Thymus (tissue), 11 donors: ENCODE results near the gene RRAS. TPM values are rescaled to one million over a fixed set of nuclear protein-coding genes. Genes with fewer than 3 reads are reported as not detected.
A peak's percentile ranks its signal among the peaks of the same experiment; 100 is the strongest.

Source experiments
- DNase-seq, 9 donors: peaks; one replicate each; pipeline ENCODE4 v3.0.0-alpha.2; 2013; ENCODE audit warnings: low spot score in 9 of 9, low read depth in 6 of 9, missing footprints in 1 of 9
- H3K27ac ChIP-seq, 2 donors: one replicate each; pipeline ENCODE4 v1.5.1; 2013; ENCODE audit warnings: control low read depth in 1 of 2, low read depth in 1 of 2, low read length in 1 of 2, mild to moderate bottlenecking in 1 of 2, moderate library complexity in 1 of 2
- H3K27me3 ChIP-seq, 2 donors: one replicate each; pipeline ENCODE4 v1.5.1; 2013; ENCODE audit warnings: low read length in 1 of 2; ENCODE audit not compliant: control insufficient read depth in 2 of 2, insufficient read depth in 1 of 2
- H3K36me3 ChIP-seq, 2 donors: one replicate each; pipeline ENCODE4 v1.5.1; 2013; ENCODE audit warnings: low read length in 1 of 2, mild to moderate bottlenecking in 1 of 2, moderate library complexity in 1 of 2; ENCODE audit not compliant: control insufficient read depth in 2 of 2, insufficient read depth in 2 of 2
- H3K4me1 ChIP-seq, 2 donors: one replicate each; pipeline ENCODE4 v1.5.1; 2013; ENCODE audit warnings: low read length in 2 of 2; ENCODE audit not compliant: control insufficient read depth in 2 of 2, insufficient read depth in 2 of 2
- H3K4me3 ChIP-seq, 2 donors: one replicate each; pipeline ENCODE4 v1.5.1; 2013; ENCODE audit warnings: low read length in 2 of 2, control low read depth in 1 of 2, mild to moderate bottlenecking in 1 of 2
- H3K9me3 ChIP-seq, 2 donors: one replicate each; pipeline ENCODE4 v1.5.1; 2013; ENCODE audit warnings: low read length in 1 of 2, mild to moderate bottlenecking in 1 of 2; ENCODE audit not compliant: control insufficient read depth in 2 of 2, insufficient read depth in 1 of 2
- WGBS: extraction: QIAGEN DNeasy Blood & Tissue Kit; methylation state at CpG from one replicate; pipeline ENCODE4 v1.1.7; 2013; 5-methylcytosine and 5-hydroxymethylcytosine counted together
- polyA plus RNA-seq: library from polyadenylated mRNA; stranded (reverse); fragments of 200-250 nt; gene quantifications from one replicate; pipeline ENCODE4 v1.2.3, GENCODE V29; 2013
- total RNA-seq: library from RNA; stranded (reverse); fragments of 120-200 nt; gene quantifications from one replicate; pipeline ENCODE4 v1.2.4, GENCODE V29; 2013
- donor health status: healthy.

RRAS gene
- total and polyA plus RNA-seq, 2 donors: 12.7 to 60.9 TPM

- H3K27ac ChIP-seq: peak overlapping the region; percentile 94 to 99
- H3K4me3 ChIP-seq: peak overlapping the region; percentile 81 to 94
- under 1% methylated on average over 58 of the region's 58 CpGs for WGBS
- H3K36me3 ChIP-seq: peaks cover 12 to 18% of the 10 kb centered on the region in 2 donors
- H3K9me3 ChIP-seq: peaks cover 0 to 6% of the 10 kb centered on the region in 2 donors
- H3K4me1 ChIP-seq: peaks cover 16 to 38% of the 10 kb centered on the region in 2 donors
- H3K27me3 ChIP-seq: no peaks in the 10 kb centered on the region
- peak; percentile 90 to 98 (median 96) for DNase-seq
Observed at GRCh38 chr19:49590071-49590970, 49.6 kb downstream of the RRAS start.

DNA sequence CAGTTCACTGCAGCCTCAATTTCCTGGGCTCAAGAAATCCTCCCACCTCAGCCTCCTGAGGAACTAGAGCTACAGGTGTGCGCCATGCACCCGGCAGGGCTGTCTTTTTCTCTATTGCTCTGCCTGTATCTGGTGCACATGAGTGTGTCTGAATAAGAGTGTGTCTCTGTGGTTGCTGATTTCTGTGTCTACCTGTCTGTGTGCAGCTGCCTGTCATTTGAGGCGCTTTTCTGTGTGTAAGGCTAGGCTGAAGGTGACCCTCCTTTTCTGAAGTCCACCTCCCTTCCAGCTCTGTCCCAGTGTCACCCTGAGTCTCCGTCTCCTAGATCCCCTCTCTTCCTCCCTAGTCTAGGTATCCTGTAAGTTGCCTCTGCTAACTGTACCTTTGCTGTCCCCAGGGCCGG is 50.4 kb downstream of the RRAS start:
- Histone ChIP-seq H3K4me3 (no peak overlapping the region), H3K27ac (peak overlapping the region; percentile 79 to 94), H3K36me3 (peaks cover 4 to 10% of the 10 kb centered on the region in 2 donors), H3K27me3 (no peaks in the 10 kb centered on the region), H3K9me3 (peaks cover 0 to 6% of the 10 kb centered on the region in 2 donors), H3K4me1 (peaks cover 16 to 38% of the 10 kb centered on the region in 2 donors)
- DNase-seq: peak in 1 of 9 donors; percentile 26
- WGBS: 65% methylated on average over 5 of the region's 5 CpGs

DNA sequence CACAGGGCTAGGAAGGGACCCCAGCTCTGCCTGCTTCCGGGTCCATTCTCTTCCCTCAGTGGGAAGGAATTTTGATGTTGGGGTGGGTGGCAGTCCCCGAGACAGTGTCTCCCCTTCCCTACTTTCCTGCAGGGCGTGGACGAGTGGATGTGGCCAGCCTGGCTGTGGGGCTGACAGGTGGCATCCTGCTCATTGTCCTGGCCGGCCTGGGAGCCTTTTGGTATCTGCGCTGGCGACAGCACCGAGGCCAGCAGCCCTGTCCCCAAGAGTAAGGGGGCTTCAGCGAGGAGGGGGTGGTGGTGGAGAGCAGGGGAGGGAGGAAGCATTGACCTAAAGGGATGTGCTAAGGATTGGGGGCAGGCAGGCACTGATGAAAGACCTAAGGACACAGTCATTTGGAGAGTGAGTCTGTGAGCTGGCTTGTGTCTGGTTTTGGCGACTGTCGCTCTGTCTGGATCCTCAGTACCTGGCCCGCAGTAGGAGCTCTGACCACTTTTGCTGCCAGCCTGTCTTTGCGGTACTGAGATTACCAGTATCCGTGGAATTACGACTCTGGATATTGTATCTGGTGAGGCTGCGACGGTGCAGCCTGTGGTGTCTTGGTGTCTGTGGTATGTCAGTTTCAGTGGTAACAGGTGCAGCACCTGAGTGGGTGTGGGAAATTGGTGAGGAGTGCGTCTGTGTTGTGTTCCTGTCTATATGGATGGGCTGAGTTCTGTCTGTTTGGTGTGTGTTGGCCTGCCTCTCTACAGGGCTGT is 51.4 kb downstream of the RRAS start:
- peaks cover 0 to 6% of the 10 kb centered on the region in 2 donors for H3K9me3 ChIP-seq
- H3K36me3 ChIP-seq: peaks cover 0 to under 1% of the 10 kb centered on the region in 2 donors
- no peaks in the 10 kb centered on the region for H3K27me3 ChIP-seq
- no peak overlapping the region for H3K4me3 ChIP-seq
- H3K27ac ChIP-seq: peak overlapping the region in 1 of 2 donors; percentile 1
- 92% methylated on average over 18 of the region's 18 CpGs for WGBS
- peaks cover 11 to 30% of the 10 kb centered on the region in 2 donors for H3K4me1 ChIP-seq
- DNase-seq: peak in 1 of 9 donors; percentile 41

- 99% methylated on average over 8 of the region's 8 CpGs for WGBS
- DNase-seq: no peak
- H3K27ac ChIP-seq: no peak overlapping the region
- H3K9me3 ChIP-seq: peaks cover 0 to 6% of the 10 kb centered on the region in 2 donors
- no peaks in the 10 kb centered on the region for H3K36me3 ChIP-seq
- H3K4me1 ChIP-seq: peaks cover 2 to 18% of the 10 kb centered on the region in 2 donors
- no peak overlapping the region for H3K4me3 ChIP-seq
- no peaks in the 10 kb centered on the region for H3K27me3 ChIP-seq
Observed at GRCh38 chr19:49587227-49587626, 52.7 kb downstream of the RRAS start.

Other genes with a start within 250 kb of the RRAS start
- gene PTH2, start 216.7 kb downstream of the RRAS start, total RNA-seq: not detected
- not detected for gene PTH2, start 216.7 kb downstream of the RRAS start, polyA plus RNA-seq
- not detected for gene GFY, start 214.8 kb downstream of the RRAS start, total RNA-seq
- 0.05 TPM for gene GFY, start 214.8 kb downstream of the RRAS start, polyA plus RNA-seq
- gene SLC17A7, start 198.6 kb downstream of the RRAS start, total RNA-seq: under 0.01 TPM
- gene SLC17A7, start 198.6 kb downstream of the RRAS start, polyA plus RNA-seq: 0.57 TPM
- 99.1 TPM for gene PIH1D1, start 188.3 kb downstream of the RRAS start, total RNA-seq
- 130 TPM for gene PIH1D1, start 188.3 kb downstream of the RRAS start, polyA plus RNA-seq
- gene ALDH16A1, start 186.9 kb downstream of the RRAS start, total RNA-seq: 28.5 TPM
- gene ALDH16A1, start 186.9 kb downstream of the RRAS start, polyA plus RNA-seq: 51.6 TPM
- gene FLT3LG, start 165.9 kb downstream of the RRAS start, total RNA-seq: 22.3 TPM
- 32.1 TPM for gene FLT3LG, start 165.9 kb downstream of the RRAS start, polyA plus RNA-seq
- gene RPL13A, start 152.5 kb downstream of the RRAS start, total RNA-seq: 3,666 TPM
- gene RPL13A, start 152.5 kb downstream of the RRAS start, polyA plus RNA-seq: 4,231 TPM
- gene RPS11, start 143.7 kb downstream of the RRAS start, total RNA-seq: 3,463 TPM
- gene RPS11, start 143.7 kb downstream of the RRAS start, polyA plus RNA-seq: 4,965 TPM
- 120 TPM for gene FCGRT, start 127.5 kb downstream of the RRAS start, total RNA-seq
- gene FCGRT, start 127.5 kb downstream of the RRAS start, polyA plus RNA-seq: 166 TPM
- gene RCN3, start 112.1 kb downstream of the RRAS start, total RNA-seq: 8.8 TPM
- 32.7 TPM for gene RCN3, start 112.1 kb downstream of the RRAS start, polyA plus RNA-seq
- 137 TPM for gene NOSIP, start 59.6 kb downstream of the RRAS start, total RNA-seq
- gene NOSIP, start 59.6 kb downstream of the RRAS start, polyA plus RNA-seq: 156 TPM
- 2.2 TPM for gene PRRG2, start 58.8 kb downstream of the RRAS start, total RNA-seq
- 5.5 TPM for gene PRRG2, start 58.8 kb downstream of the RRAS start, polyA plus RNA-seq
- 2.3 TPM for gene PRR12, start 49.0 kb downstream of the RRAS start, total RNA-seq
- 10.2 TPM for gene PRR12, start 49.0 kb downstream of the RRAS start, polyA plus RNA-seq
- 3.2 TPM for gene SCAF1, start 2.1 kb upstream of the RRAS start, total RNA-seq
- 17.2 TPM for gene SCAF1, start 2.1 kb upstream of the RRAS start, polyA plus RNA-seq
- gene IRF3, start 25.7 kb upstream of the RRAS start, total RNA-seq: 83.6 TPM
- 259 TPM for gene IRF3, start 25.7 kb upstream of the RRAS start, polyA plus RNA-seq
- gene BCL2L12, start 25.8 kb upstream of the RRAS start, total RNA-seq: 18.7 TPM
- gene BCL2L12, start 25.8 kb upstream of the RRAS start, polyA plus RNA-seq: 27.1 TPM
- gene PRMT1, start 37.1 kb upstream of the RRAS start, total RNA-seq: 173 TPM
- gene PRMT1, start 37.1 kb upstream of the RRAS start, polyA plus RNA-seq: 101 TPM
- gene ADM5, start 49.5 kb upstream of the RRAS start, total RNA-seq: 0.47 TPM
- gene ADM5, start 49.5 kb upstream of the RRAS start, polyA plus RNA-seq: 5.5 TPM
- 0.61 TPM for gene CPT1C, start 51.0 kb upstream of the RRAS start, total RNA-seq
- 3.5 TPM for gene CPT1C, start 51.0 kb upstream of the RRAS start, polyA plus RNA-seq
- 2.6 TPM for gene TSKS, start 123.2 kb upstream of the RRAS start, total RNA-seq
- gene TSKS, start 123.2 kb upstream of the RRAS start, polyA plus RNA-seq: 2.4 TPM
- 16.5 TPM for gene AP2A1, start 126.9 kb upstream of the RRAS start, total RNA-seq
- gene AP2A1, start 126.9 kb upstream of the RRAS start, polyA plus RNA-seq: 26.5 TPM
- gene FUZ, start 173.1 kb upstream of the RRAS start, total RNA-seq: 16.6 TPM
- gene FUZ, start 173.1 kb upstream of the RRAS start, polyA plus RNA-seq: 20.9 TPM
- 7.6 TPM for gene MED25, start 178.1 kb upstream of the RRAS start, total RNA-seq
- 48.0 TPM for gene MED25, start 178.1 kb upstream of the RRAS start, polyA plus RNA-seq
- gene PTOV1, start 211.0 kb upstream of the RRAS start, total RNA-seq: 63.6 TPM
- gene PTOV1, start 211.0 kb upstream of the RRAS start, polyA plus RNA-seq: 125 TPM
- gene PNKP, start 227.4 kb upstream of the RRAS start, total RNA-seq: 28.4 TPM
- gene PNKP, start 227.4 kb upstream of the RRAS start, polyA plus RNA-seq: 85.3 TPM
- gene AKT1S1, start 237.2 kb upstream of the RRAS start, total RNA-seq: 4.4 TPM
- gene AKT1S1, start 237.2 kb upstream of the RRAS start, polyA plus RNA-seq: 27.9 TPM
- gene TBC1D17, start 237.6 kb upstream of the RRAS start, total RNA-seq: 2.9 TPM
- gene TBC1D17, start 237.6 kb upstream of the RRAS start, polyA plus RNA-seq: 69.7 TPM